ENCODE data around the gene SMIM31.

The SMIM31 gene

DNA sequence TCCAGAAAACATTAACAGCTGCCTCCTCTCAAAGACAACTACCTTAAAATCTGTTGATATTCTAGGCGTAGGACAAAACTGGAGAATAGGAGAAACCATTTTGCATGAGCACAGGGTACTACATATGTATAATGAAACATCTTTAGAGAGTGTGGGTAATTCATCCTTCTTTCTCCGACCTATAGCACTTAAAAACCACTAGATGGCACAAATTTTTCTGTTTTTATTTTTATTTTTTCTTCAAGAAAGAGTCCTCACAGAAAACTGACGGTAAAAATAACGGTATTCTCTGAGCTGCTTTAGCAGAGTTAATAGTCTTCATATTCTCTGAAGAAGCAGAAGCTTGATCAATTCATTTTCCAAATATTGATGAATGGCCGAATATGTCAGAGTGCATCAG lies 14.6 kb downstream of the SMIM31 start:
- Mint-ChIP-seq H3K27ac (no peak overlapping the region), H3K27me3 (peaks cover 12% of the 10 kb centered on the region)
- no peak for DNase-seq

DNA sequence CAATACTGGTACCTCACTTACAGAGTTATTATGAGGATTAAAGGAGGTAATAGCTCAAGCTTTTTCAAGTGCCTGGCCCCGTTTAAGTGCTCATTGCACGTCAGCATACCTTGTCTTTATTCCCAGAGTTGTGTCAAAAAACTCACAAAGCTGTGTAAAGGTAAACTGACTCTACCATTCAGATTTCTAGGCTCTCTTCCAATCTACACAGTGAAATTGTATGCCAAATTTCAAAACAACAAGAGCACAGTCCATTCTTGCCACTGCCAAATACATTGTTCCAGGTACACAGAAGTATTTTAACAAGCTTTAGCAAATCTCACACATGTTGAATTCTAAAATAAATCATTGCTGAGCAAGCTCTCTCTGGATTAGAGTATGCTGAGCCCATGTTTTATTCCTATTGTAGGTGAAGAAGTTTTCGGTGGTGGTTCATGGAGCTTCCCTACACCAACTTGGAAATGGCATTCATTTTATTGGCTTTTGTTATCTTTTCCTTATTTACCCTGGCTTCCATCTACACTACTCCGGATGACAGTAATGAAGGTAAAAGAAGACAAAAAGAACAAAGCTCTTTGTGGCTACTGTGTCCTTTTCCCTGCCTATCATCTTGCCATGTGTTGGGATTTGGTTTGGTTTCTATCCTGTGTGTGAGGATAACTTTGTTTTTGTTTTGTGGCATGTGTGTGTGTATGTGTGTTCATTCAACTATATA lies 16.2 kb downstream of the SMIM31 start:
- H3K36me3 Mint-ChIP-seq (ENCODE audit: low read depth): no peaks in the 10 kb centered on the region
- no peaks in the 10 kb centered on the region for H3K4me1 Mint-ChIP-seq (ENCODE audit: low read depth)
- H3K27ac Mint-ChIP-seq: no peak overlapping the region
- peaks cover 10% of the 10 kb centered on the region for H3K27me3 Mint-ChIP-seq
- no peak for DNase-seq
- H3K9me3 Mint-ChIP-seq: no peaks in the 10 kb centered on the region
- no peak overlapping the region for H3K4me3 Mint-ChIP-seq

More for the DNA sequence above, 14.6 kb downstream of the SMIM31 start:
- Mint-ChIP-seq H3K9me3 (no peaks in the 10 kb centered on the region), H3K4me1 (ENCODE audit: low read depth) (no peaks in the 10 kb centered on the region), H3K36me3 (ENCODE audit: low read depth) (no peaks in the 10 kb centered on the region), H3K4me3 (no peak overlapping the region)

DNA sequence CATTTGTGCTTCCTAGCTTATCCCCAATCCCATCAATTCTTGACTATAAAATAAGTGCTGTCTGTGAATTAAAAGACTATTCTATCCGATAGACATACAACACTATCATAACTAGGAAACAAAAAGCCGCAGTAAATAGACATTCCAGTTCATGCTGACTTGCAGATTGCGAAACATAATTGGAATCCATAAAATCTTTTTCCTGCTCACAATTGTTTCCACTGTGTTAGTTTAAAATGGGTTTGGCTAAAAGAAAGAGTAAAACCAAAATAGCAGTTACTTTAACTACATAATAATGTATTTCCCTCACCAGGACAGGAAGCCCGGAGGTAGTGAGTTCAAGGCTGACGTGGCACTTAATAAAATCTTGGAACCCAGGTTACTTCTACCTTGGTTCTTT lies 17.2 kb downstream of the SMIM31 start:
- no peak overlapping the region for H3K27ac Mint-ChIP-seq
- no peak overlapping the region for H3K4me3 Mint-ChIP-seq
- peaks cover 10% of the 10 kb centered on the region for H3K27me3 Mint-ChIP-seq
- no peaks in the 10 kb centered on the region for H3K36me3 Mint-ChIP-seq (ENCODE audit: low read depth)
- no peaks in the 10 kb centered on the region for H3K4me1 Mint-ChIP-seq (ENCODE audit: low read depth)
- no peak for DNase-seq
- H3K9me3 Mint-ChIP-seq: no peaks in the 10 kb centered on the region

DNA sequence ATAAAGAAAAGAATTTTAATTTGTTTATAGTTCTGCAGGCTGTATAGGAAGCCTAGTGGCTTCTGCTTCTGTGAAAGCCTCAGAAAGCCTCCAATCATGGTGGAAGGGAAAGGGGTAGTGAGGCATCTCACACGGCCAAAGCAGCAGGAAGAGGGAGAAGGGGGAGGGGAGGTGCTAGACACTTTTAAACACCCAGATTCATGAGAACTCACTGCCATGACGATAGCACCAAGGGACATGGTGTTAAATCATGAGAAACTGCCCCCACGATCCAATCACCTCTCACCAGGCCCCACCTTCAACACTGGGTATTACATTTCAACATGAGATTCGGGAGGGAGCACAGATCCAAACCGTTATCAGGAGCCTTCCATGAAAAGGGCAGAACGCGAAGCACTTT lies 18.1 kb downstream of the SMIM31 start:
- Mint-ChIP-seq H3K4me1 (ENCODE audit: low read depth) (no peaks in the 10 kb centered on the region), H3K27me3 (peaks cover 6% of the 10 kb centered on the region), H3K9me3 (no peaks in the 10 kb centered on the region), H3K4me3 (no peak overlapping the region), H3K27ac (no peak overlapping the region), H3K36me3 (ENCODE audit: low read depth) (no peaks in the 10 kb centered on the region)
- DNase-seq: no peak

DNA sequence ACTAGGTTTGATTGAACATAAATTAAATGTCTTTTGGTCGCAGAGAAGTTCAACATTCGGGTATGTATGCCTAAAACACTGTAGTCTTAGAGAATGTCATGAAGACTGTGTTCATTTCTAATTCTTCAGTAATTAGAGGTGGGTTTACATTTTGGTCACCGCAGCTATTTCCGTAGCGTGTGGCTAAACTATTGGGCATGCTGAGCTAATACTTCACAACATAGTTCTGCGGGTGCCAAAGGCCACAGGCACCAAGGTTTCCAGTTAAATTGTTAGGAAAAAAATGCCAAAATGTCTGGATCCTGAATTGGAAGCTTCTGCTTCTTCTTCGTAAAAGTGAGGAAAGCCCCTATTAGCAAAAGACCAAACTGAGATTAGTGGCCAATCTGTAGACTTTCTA lies 25.1 kb downstream of the SMIM31 start:
- no peak overlapping the region for H3K27ac Mint-ChIP-seq
- DNase-seq: no peak
- no peaks in the 10 kb centered on the region for H3K9me3 Mint-ChIP-seq
- no peak overlapping the region for H3K4me3 Mint-ChIP-seq
- no peaks in the 10 kb centered on the region for H3K27me3 Mint-ChIP-seq
- H3K4me1 Mint-ChIP-seq (ENCODE audit: low read depth): no peaks in the 10 kb centered on the region
- no peaks in the 10 kb centered on the region for H3K36me3 Mint-ChIP-seq (ENCODE audit: low read depth)

DNA sequence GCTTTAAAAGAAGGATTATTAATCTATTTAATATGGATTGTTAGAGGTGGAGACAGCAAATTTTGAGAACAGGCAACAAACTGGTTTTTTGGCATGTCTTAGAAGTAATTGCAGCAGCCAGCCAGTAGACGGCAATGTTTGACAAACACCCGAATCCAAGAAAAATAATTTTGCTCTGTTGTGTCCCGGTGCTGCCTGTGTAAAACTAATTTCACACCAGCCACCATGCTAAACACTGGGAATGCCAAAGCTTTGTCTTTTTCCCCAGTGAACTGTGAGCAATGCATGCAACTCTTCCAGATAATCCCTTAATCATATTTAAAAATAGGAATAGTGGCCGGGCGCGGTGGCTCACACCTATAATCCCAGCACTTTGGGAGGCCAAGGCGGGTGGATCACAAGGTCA lies 25.9 kb downstream of the SMIM31 start:
- no peaks in the 10 kb centered on the region for H3K36me3 Mint-ChIP-seq (ENCODE audit: low read depth)
- no peak for DNase-seq
- H3K27ac Mint-ChIP-seq: no peak overlapping the region

DNA sequence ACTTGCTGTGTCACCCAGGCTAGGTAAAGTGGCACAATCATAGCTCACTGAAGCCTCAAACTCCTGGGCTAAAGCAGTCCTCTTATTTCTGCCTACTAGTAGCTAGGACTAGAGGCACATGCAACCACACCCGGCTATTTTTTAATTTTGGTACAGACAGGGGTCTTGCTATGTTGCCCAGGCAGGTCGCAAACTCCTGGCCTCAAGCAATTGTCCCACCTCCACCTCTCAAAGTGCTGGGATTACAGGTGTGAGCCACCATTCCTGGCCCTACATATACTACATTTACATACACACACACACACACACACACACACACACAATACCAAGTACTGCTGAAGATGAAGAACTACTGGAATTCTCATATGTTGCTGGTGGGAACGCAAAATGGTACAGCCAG lies 26.9 kb downstream of the SMIM31 start:
- Mint-ChIP-seq H3K9me3 (no peaks in the 10 kb centered on the region), H3K36me3 (ENCODE audit: low read depth) (no peaks in the 10 kb centered on the region), H3K27ac (no peak overlapping the region), H3K4me3 (no peak overlapping the region), H3K4me1 (ENCODE audit: low read depth) (no peaks in the 10 kb centered on the region), H3K27me3 (no peaks in the 10 kb centered on the region)
- no peak for DNase-seq

More for the DNA sequence above, 25.9 kb downstream of the SMIM31 start:
- no peaks in the 10 kb centered on the region for H3K4me1 Mint-ChIP-seq (ENCODE audit: low read depth)
- no peak overlapping the region for H3K4me3 Mint-ChIP-seq
- no peaks in the 10 kb centered on the region for H3K27me3 Mint-ChIP-seq
- H3K9me3 Mint-ChIP-seq: no peaks in the 10 kb centered on the region

DNA sequence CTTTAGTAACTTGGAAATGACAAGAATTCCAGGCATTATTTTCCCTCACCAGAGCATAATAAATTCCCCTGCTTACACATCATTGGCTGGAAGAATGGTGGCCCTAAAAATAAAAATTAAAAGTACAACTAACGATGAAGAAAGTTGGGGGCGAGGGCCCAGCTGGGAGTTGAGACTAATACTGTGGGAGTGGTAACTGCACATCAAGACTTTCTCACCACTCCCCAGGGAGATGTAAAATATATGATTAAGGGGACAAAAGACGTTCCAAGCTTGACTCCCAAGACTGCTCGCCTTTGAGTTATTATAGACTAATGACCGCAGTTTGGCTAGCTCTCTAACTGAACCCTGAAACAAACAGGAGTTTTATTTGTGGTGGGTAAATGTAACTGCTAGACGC lies 30.0 kb downstream of the SMIM31 start:
- no peaks in the 10 kb centered on the region for H3K9me3 Mint-ChIP-seq
- H3K36me3 Mint-ChIP-seq (ENCODE audit: low read depth): no peaks in the 10 kb centered on the region
- H3K4me1 Mint-ChIP-seq (ENCODE audit: low read depth): no peaks in the 10 kb centered on the region
- no peak overlapping the region for H3K4me3 Mint-ChIP-seq
- no peak overlapping the region for H3K27ac Mint-ChIP-seq
- DNase-seq: no peak
- H3K27me3 Mint-ChIP-seq: no peaks in the 10 kb centered on the region

DNA sequence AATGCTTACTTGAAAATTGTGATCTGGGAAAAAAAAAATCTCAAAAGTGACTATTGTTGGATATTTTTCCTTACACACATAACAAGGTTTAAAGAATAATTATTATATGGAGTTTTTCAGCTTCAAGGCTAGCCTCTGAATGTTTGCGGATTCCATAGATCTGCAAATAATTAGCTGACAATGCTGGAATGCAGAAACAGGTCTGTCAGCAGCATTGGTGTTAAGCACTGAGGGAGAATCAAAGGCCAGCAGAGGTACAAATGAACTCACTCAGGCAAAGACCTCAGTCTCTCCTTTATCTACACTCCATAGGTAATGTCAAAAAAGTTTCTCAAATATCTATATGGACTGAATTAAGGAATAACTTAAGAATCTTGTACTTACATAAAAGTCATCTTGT lies 35.1 kb downstream of the SMIM31 start:
- Mint-ChIP-seq H3K4me3 (no peak overlapping the region), H3K27me3 (peaks cover 7% of the 10 kb centered on the region), H3K27ac (no peak overlapping the region), H3K4me1 (ENCODE audit: low read depth) (no peaks in the 10 kb centered on the region), H3K9me3 (no peaks in the 10 kb centered on the region), H3K36me3 (ENCODE audit: low read depth) (no peaks in the 10 kb centered on the region)
- no peak for DNase-seq

DNA sequence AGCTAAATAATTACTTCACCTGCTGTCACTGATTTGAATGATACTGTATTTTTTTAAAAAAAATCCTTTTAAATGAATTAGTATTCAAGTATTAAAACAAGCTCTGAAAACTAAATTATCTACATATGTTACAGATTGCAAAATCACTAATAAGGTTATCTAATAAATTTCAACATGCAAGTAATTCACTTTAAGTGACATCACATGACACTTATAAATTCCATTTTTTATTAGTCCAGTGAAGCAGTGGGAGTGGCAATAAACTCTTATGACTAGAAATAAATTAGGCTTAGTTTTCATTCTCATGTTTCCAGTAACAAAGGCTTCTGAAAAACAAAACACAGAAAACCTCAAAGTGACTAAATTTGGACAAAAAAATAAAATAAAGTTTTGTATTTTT lies 36.3 kb downstream of the SMIM31 start:
- peaks cover 7% of the 10 kb centered on the region for H3K27me3 Mint-ChIP-seq
- no peak overlapping the region for H3K4me3 Mint-ChIP-seq
- no peak for DNase-seq
- no peaks in the 10 kb centered on the region for H3K36me3 Mint-ChIP-seq (ENCODE audit: low read depth)
- no peaks in the 10 kb centered on the region for H3K4me1 Mint-ChIP-seq (ENCODE audit: low read depth)
- no peak overlapping the region for H3K27ac Mint-ChIP-seq
- no peaks in the 10 kb centered on the region for H3K9me3 Mint-ChIP-seq

DNA sequence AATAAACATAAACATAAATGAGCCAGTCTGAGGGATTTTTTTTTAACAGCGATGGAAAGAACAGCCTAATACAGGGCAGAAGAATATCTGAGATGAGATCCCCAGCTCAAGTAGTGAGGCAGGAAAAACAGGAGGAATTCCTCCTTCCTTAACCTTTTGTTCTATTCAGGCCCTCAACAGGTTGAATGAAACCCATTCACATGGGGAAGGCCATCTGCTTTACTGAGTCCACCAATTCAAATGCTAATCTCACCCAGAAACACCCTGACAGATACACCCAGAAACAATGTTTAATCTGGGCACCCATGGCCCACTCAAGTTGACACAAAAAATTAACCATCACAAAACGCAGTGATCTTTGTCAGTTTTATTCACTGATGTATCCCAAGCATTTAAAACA lies 45.5 kb downstream of the SMIM31 start:
- no peak overlapping the region for H3K27ac Mint-ChIP-seq
- no peak for DNase-seq
- H3K27me3 Mint-ChIP-seq: peaks cover 9% of the 10 kb centered on the region
- no peaks in the 10 kb centered on the region for H3K36me3 Mint-ChIP-seq (ENCODE audit: low read depth)
- no peaks in the 10 kb centered on the region for H3K4me1 Mint-ChIP-seq (ENCODE audit: low read depth)
- H3K9me3 Mint-ChIP-seq: no peaks in the 10 kb centered on the region
- H3K4me3 Mint-ChIP-seq: no peak overlapping the region

DNA sequence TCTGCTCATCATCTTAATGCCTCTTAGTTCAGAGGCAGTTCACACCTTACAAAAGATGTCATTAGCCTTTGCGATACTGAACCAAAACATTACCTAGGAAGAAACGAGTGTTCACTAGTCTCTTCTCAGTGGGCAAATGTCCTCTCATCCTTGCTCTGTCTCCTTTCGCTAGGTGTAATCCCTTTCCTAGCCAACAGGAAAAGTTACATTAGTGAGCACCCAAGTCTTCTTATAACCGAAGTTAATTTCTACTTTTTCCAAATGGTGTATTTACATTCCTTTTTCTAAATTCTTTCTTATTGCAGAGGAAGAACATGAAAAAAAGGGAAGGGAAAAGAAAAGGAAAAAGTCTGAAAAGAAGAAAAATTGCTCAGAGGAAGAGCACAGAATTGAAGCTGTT lies 46.9 kb downstream of the SMIM31 start:
- no peak for DNase-seq
- no peaks in the 10 kb centered on the region for H3K36me3 Mint-ChIP-seq (ENCODE audit: low read depth)
- peaks cover 9% of the 10 kb centered on the region for H3K27me3 Mint-ChIP-seq
- H3K4me3 Mint-ChIP-seq: no peak overlapping the region
- no peaks in the 10 kb centered on the region for H3K9me3 Mint-ChIP-seq
- no peaks in the 10 kb centered on the region for H3K4me1 Mint-ChIP-seq (ENCODE audit: low read depth)
- no peak overlapping the region for H3K27ac Mint-ChIP-seq

DNA sequence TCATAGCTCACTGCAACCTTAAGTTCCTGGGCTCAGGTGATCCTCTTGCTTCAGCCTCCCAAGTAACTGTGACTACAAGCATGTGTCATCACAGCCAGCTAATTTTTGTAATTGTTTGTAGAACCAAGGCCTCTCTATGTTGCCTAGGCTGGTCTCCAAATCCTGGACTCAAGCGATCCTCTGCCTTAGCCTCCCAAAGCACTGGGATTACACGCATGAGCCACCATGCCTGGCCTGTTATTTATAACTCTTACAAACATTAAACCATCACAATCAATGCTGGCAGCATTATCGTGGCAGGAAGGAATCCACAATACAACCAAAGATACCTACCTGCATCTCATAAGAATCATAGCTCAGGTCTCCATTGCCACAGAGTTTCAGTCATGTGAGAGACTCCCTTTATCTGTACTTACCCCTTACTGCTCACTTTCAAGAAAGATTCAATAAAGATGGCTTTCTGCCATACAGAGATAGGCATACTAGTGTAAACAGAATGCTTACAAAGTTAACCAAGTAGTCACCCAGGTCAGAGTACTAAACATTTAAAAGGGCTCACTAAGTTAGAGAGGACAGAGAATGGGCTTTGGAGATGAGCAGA lies 48.5 kb downstream of the SMIM31 start:
- Mint-ChIP-seq H3K27ac (no peak overlapping the region), H3K36me3 (ENCODE audit: low read depth) (no peaks in the 10 kb centered on the region), H3K4me1 (ENCODE audit: low read depth) (no peaks in the 10 kb centered on the region), H3K4me3 (no peak overlapping the region), H3K27me3 (peaks cover 9% of the 10 kb centered on the region), H3K9me3 (no peaks in the 10 kb centered on the region)
- DNase-seq: no peak

DNA sequence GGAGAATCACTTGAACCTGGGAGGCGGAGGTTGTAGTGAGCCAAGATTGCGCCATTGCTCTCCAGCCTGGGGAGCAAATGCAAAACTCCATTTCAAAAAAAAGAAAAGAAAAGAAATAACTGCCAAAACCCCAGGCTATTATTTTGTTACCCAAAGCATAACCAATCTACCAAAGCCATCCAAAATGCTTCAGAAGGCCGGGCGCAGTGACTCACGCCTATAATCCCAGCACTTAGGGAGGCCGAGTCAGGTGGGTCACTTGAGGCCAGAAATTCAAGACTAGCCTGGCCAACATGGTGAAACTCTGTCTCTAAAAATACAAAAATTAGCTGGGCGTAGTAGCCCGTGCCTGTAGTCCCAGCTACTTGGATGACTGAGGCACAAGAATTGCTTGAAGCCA lies 49.8 kb downstream of the SMIM31 start:
- Mint-ChIP-seq H3K36me3 (ENCODE audit: low read depth) (no peaks in the 10 kb centered on the region), H3K9me3 (no peaks in the 10 kb centered on the region), H3K4me1 (ENCODE audit: low read depth) (no peaks in the 10 kb centered on the region), H3K27me3 (peaks cover 9% of the 10 kb centered on the region), H3K4me3 (no peak overlapping the region), H3K27ac (no peak overlapping the region)
- no peak for DNase-seq

DNA sequence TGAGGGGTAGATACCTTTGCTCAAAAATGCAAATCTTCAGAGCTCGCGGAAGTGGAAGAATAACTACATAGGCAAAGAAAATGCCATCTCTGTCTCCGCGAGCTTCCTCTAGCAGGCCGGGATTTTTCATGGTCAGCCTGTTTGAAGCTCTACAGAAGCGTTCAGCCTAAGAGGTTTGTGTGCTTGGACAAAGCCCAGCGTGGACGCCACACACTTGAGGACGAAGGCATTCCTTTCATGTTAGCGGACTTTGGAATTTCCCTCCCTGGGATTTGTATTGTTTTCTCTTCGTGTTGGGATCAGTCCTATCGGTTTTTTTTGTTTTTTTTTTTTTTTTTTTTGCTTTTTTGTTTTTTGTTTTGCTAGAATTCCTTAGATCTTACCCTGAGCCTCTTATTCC lies 53.7 kb downstream of the SMIM31 start:
- no peak overlapping the region for H3K4me3 Mint-ChIP-seq
- no peaks in the 10 kb centered on the region for H3K9me3 Mint-ChIP-seq
- DNase-seq: no peak
- H3K4me1 Mint-ChIP-seq (ENCODE audit: low read depth): no peaks in the 10 kb centered on the region
- H3K36me3 Mint-ChIP-seq (ENCODE audit: low read depth): no peaks in the 10 kb centered on the region
- H3K27me3 Mint-ChIP-seq: peaks cover 4% of the 10 kb centered on the region
- no peak overlapping the region for H3K27ac Mint-ChIP-seq

DNA sequence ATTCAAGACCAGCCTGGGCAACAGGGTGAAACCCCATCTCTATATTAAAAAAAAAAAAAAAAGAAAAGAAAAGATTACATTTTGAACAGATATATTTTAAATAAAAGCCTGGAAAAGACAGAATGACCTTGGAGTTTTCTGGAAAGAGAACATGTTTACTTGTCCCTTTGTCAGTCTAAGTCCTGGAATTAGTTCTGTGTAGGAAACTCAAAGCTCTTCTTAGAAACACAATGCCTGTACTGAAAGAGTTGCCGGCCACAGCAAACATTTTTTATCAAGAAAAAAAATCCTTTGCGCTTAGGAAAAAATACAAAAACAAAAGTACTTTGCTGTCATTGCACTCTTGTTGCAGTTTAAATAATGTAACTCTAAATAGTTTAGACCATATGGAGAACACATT lies 59.6 kb downstream of the SMIM31 start:
- no peak overlapping the region for H3K4me3 Mint-ChIP-seq
- H3K4me1 Mint-ChIP-seq (ENCODE audit: low read depth): no peaks in the 10 kb centered on the region
- H3K27me3 Mint-ChIP-seq: peaks cover 4% of the 10 kb centered on the region
- no peak overlapping the region for H3K27ac Mint-ChIP-seq
- no peaks in the 10 kb centered on the region for H3K36me3 Mint-ChIP-seq (ENCODE audit: low read depth)
- no peaks in the 10 kb centered on the region for H3K9me3 Mint-ChIP-seq
- DNase-seq: no peak
